ENCODE data around the gene PHYKPL. TPM values are rescaled to one million over a fixed set of nuclear protein-coding genes. Genes with fewer than 3 reads are reported as not detected.

Gene PHYKPL
- total RNA-seq, 1 experiment from 2014 or later, result 41.7 TPM

DNA sequence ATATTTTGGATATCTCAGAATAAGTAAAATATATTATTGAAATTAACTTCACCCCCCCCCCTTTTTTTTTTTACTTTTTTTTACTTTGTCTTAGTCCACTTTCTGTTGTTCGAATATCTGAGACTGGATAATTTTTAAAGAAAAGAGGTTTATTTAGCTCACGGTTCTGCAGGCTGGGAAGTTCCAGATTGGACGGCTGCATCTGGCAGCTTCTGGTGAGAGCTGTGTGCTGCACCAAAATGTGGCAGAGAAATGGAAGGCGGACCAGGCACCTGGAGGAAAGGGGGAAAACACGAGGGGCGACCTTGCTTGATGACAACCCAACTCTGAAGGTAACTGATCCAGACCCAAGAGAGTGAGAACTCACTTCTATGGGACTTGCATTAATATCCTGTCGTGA lies 39.8 kb downstream of the PHYKPL start:
- ChIA-PET CTCF (interaction anchor here (0.6 kb wide), 1 partner anchor 39 kb away, joined by 4 read pairs; the partner anchor contains the start of gene NHP2), POLR2A (interaction anchor here (0.9 kb wide), 1 partner anchor 15 kb away, joined by 3 read pairs; no protein-coding TSS in a partner anchor)
- H3K4me3 Mint-ChIP-seq, result no peak overlapping the region
- peaks cover 5% of the 10 kb centered on the region for H3K27me3 Mint-ChIP-seq (ENCODE audit: low read depth)
- TF ChIP-seq RORB (CRISPR knock-in tag; IDR thresholded peaks at IDR 0.05) (no peak), MYBL2 (CRISPR knock-in tag; IDR thresholded peaks at IDR 0.05) (no peak), TEAD4 (CRISPR knock-in tag; IDR thresholded peaks at IDR 0.05) (no peak), ZNF396 (CRISPR knock-in tag; IDR thresholded peaks at IDR 0.05; ENCODE audit: borderline replicate concordance) (no peak), FOXP1 (CRISPR knock-in tag; IDR thresholded peaks at IDR 0.05; ENCODE audit: borderline replicate concordance) (no peak), ZNF263 (CRISPR knock-in tag; IDR thresholded peaks at IDR 0.05; ENCODE audit: low read depth) (no peak), TCF7 (CRISPR knock-in tag; IDR thresholded peaks at IDR 0.05; ENCODE audit: low read depth) (no peak)
- TF ChIP-seq, protein P1, sequence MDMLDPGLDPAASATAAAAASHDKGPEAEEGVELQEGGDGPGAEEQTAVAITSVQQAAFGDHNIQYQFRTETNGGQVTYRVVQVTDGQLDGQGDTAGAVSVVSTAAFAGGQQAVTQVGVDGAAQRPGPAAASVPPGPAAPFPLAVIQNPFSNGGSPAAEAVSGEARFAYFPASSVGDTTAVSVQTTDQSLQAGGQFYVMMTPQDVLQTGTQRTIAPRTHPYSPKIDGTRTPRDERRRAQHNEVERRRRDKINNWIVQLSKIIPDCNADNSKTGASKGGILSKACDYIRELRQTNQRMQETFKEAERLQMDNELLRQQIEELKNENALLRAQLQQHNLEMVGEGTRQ (CRISPR knock-in tag; IDR thresholded peaks at IDR 0.05), result no peak
- TF ChIP-seq, protein P2, sequence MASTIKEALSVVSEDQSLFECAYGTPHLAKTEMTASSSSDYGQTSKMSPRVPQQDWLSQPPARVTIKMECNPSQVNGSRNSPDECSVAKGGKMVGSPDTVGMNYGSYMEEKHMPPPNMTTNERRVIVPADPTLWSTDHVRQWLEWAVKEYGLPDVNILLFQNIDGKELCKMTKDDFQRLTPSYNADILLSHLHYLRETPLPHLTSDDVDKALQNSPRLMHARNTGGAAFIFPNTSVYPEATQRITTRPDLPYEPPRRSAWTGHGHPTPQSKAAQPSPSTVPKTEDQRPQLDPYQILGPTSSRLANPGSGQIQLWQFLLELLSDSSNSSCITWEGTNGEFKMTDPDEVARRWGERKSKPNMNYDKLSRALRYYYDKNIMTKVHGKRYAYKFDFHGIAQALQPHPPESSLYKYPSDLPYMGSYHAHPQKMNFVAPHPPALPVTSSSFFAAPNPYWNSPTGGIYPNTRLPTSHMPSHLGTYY (CRISPR knock-in tag; IDR thresholded peaks at IDR 0.05), result no peak
- TF ChIP-seq, protein P3, sequence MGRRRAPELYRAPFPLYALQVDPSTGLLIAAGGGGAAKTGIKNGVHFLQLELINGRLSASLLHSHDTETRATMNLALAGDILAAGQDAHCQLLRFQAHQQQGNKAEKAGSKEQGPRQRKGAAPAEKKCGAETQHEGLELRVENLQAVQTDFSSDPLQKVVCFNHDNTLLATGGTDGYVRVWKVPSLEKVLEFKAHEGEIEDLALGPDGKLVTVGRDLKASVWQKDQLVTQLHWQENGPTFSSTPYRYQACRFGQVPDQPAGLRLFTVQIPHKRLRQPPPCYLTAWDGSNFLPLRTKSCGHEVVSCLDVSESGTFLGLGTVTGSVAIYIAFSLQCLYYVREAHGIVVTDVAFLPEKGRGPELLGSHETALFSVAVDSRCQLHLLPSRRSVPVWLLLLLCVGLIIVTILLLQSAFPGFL (CRISPR knock-in tag; IDR thresholded peaks at IDR 0.05; ENCODE audit: borderline replicate concordance), result no peak
- TF ChIP-seq, protein P4, sequence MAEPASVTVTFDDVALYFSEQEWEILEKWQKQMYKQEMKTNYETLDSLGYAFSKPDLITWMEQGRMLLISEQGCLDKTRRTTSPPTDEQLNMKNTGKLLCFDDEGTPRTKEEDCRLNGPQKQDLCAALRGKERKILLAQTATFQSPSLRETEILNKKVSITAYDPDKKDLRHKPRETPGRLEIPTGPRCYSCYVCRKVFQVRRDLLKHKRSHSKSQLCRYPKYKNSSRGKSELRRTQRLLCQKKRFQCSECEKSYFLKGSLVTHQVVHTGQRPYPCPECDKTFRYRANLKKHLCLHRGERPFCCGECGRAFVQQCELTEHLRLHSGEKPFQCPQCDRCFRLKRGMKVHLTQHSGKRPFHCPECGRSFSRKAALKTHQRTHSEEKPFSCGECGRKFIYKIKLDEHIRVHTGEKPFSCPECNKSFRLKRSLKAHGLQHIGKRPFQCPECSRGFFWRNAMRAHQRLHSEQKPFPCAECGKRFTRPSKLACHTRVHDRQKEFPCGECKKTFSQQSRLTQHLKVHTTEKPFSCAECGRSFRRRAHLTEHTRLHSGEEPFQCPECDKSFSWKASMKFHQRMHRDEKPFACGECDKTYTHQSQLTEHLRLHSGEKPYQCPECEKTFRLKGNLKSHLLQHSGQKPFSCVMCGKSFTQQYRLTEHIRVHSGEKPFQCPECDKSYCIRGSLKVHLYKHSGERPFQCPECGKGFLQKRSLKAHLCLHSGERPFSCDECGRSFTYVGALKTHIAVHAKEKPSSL (CRISPR knock-in tag; conservative IDR thresholded peaks at IDR 0.05), result no peak
- TF ChIP-seq, protein P5, sequence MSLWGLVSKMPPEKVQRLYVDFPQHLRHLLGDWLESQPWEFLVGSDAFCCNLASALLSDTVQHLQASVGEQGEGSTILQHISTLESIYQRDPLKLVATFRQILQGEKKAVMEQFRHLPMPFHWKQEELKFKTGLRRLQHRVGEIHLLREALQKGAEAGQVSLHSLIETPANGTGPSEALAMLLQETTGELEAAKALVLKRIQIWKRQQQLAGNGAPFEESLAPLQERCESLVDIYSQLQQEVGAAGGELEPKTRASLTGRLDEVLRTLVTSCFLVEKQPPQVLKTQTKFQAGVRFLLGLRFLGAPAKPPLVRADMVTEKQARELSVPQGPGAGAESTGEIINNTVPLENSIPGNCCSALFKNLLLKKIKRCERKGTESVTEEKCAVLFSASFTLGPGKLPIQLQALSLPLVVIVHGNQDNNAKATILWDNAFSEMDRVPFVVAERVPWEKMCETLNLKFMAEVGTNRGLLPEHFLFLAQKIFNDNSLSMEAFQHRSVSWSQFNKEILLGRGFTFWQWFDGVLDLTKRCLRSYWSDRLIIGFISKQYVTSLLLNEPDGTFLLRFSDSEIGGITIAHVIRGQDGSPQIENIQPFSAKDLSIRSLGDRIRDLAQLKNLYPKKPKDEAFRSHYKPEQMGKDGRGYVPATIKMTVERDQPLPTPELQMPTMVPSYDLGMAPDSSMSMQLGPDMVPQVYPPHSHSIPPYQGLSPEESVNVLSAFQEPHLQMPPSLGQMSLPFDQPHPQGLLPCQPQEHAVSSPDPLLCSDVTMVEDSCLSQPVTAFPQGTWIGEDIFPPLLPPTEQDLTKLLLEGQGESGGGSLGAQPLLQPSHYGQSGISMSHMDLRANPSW (CRISPR knock-in tag; conservative IDR thresholded peaks at IDR 0.05; ENCODE audit: low read depth), result no peak
- ATAC-seq (no peak), DNase-seq (ENCODE audit: low spot score) (no peak)
- no peak overlapping the region for H3K27ac Mint-ChIP-seq
- peaks cover 17% of the 10 kb centered on the region for H3K9me3 Mint-ChIP-seq
- peaks cover 15% of the 10 kb centered on the region for H3K36me3 Mint-ChIP-seq
- H3K4me1 Mint-ChIP-seq, result peaks cover 16% of the 10 kb centered on the region

DNA sequence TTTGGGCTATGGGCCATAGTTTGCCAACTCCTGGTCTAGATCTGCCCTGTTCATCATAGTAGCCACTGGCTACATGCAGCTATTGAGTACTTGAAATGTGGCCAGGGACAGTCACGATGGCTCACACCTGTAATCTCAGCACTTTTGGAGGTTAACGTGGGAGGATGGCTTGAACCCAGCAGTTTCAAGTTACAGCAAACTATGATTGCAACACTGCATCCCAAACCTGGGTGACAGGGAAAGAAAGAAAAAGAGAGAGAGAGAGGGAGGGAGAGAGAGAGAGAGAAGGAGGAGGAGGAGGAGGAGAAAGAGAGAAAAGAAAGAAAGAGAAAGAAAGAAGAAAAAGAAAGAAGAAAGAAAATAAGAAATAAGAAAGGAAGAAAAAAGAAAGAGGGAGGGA lies 40.4 kb downstream of the PHYKPL start:
- Mint-ChIP-seq H3K27ac (no peak overlapping the region), H3K27me3 (ENCODE audit: low read depth) (peaks cover 5% of the 10 kb centered on the region), H3K9me3 (peaks cover 17% of the 10 kb centered on the region), H3K4me1 (peaks cover 16% of the 10 kb centered on the region), H3K4me3 (no peak overlapping the region), H3K36me3 (peaks cover 15% of the 10 kb centered on the region)
- DNase-seq (ENCODE audit: low spot score) (no peak), ATAC-seq (no peak)
- POLR2A ChIA-PET, result interaction anchor here (0.9 kb wide), 1 partner anchor 15 kb away, joined by 3 read pairs; no protein-coding TSS in a partner anchor
- CTCF ChIA-PET, result no interaction called here
- TF ChIP-seq, protein P6, sequence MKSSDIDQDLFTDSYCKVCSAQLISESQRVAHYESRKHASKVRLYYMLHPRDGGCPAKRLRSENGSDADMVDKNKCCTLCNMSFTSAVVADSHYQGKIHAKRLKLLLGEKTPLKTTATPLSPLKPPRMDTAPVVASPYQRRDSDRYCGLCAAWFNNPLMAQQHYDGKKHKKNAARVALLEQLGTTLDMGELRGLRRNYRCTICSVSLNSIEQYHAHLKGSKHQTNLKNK (CRISPR knock-in tag; IDR thresholded peaks at IDR 0.05), result no peak
- TF ChIP-seq, protein P7, sequence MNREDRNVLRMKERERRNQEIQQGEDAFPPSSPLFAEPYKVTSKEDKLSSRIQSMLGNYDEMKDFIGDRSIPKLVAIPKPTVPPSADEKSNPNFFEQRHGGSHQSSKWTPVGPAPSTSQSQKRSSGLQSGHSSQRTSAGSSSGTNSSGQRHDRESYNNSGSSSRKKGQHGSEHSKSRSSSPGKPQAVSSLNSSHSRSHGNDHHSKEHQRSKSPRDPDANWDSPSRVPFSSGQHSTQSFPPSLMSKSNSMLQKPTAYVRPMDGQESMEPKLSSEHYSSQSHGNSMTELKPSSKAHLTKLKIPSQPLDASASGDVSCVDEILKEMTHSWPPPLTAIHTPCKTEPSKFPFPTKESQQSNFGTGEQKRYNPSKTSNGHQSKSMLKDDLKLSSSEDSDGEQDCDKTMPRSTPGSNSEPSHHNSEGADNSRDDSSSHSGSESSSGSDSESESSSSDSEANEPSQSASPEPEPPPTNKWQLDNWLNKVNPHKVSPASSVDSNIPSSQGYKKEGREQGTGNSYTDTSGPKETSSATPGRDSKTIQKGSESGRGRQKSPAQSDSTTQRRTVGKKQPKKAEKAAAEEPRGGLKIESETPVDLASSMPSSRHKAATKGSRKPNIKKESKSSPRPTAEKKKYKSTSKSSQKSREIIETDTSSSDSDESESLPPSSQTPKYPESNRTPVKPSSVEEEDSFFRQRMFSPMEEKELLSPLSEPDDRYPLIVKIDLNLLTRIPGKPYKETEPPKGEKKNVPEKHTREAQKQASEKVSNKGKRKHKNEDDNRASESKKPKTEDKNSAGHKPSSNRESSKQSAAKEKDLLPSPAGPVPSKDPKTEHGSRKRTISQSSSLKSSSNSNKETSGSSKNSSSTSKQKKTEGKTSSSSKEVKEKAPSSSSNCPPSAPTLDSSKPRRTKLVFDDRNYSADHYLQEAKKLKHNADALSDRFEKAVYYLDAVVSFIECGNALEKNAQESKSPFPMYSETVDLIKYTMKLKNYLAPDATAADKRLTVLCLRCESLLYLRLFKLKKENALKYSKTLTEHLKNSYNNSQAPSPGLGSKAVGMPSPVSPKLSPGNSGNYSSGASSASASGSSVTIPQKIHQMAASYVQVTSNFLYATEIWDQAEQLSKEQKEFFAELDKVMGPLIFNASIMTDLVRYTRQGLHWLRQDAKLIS (CRISPR knock-in tag; IDR thresholded peaks at IDR 0.05; ENCODE audit: borderline replicate concordance), result no peak
- no peak for TF ChIP-seq PRRX2 (CRISPR knock-in tag; IDR thresholded peaks at IDR 0.05)
- TF ChIP-seq, protein P8, sequence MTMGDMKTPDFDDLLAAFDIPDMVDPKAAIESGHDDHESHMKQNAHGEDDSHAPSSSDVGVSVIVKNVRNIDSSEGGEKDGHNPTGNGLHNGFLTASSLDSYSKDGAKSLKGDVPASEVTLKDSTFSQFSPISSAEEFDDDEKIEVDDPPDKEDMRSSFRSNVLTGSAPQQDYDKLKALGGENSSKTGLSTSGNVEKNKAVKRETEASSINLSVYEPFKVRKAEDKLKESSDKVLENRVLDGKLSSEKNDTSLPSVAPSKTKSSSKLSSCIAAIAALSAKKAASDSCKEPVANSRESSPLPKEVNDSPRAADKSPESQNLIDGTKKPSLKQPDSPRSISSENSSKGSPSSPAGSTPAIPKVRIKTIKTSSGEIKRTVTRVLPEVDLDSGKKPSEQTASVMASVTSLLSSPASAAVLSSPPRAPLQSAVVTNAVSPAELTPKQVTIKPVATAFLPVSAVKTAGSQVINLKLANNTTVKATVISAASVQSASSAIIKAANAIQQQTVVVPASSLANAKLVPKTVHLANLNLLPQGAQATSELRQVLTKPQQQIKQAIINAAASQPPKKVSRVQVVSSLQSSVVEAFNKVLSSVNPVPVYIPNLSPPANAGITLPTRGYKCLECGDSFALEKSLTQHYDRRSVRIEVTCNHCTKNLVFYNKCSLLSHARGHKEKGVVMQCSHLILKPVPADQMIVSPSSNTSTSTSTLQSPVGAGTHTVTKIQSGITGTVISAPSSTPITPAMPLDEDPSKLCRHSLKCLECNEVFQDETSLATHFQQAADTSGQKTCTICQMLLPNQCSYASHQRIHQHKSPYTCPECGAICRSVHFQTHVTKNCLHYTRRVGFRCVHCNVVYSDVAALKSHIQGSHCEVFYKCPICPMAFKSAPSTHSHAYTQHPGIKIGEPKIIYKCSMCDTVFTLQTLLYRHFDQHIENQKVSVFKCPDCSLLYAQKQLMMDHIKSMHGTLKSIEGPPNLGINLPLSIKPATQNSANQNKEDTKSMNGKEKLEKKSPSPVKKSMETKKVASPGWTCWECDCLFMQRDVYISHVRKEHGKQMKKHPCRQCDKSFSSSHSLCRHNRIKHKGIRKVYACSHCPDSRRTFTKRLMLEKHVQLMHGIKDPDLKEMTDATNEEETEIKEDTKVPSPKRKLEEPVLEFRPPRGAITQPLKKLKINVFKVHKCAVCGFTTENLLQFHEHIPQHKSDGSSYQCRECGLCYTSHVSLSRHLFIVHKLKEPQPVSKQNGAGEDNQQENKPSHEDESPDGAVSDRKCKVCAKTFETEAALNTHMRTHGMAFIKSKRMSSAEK (CRISPR knock-in tag; IDR thresholded peaks at IDR 0.05; ENCODE audit: borderline replicate concordance), result no peak
- TF ChIP-seq RORB (CRISPR knock-in tag; IDR thresholded peaks at IDR 0.05), result no peak
- TF ChIP-seq ZNF423 (CRISPR knock-in tag; IDR thresholded peaks at IDR 0.05), result no peak

Measured in WTC11 (cell line).